ENCODE data around the gene DDX1. TPM values are rescaled to one million over a fixed set of nuclear protein-coding genes. Genes with fewer than 3 reads are reported as not detected.

The DDX1 gene
- total and polyA plus RNA-seq, 2 experiments from 2014 or later = 99.9 to 102 TPM

DNA sequence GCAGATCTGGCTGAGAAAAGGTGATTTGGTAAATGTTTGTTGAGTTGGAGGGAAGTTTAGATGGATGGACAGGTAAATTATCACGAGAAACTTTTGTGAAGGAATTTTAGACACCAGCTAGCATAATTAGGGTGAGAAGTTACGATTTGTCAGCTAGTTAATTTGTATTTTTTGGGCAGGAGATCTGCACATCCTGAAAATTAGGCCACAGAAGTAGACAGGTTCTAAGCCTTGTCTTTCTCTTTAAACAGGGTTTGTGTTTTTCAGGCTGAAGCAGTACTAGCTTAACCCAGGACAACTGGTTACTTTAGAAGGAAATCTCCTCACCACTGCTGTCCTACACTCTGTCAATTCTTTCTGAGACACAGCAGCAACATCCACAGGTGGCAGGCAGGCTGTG, 49.1 kb downstream of the DDX1 start:
- Histone ChIP-seq H3K36me3 (ENCODE audit: insufficient read depth) (no peaks in the 10 kb centered on the region), H3K4me3 (no peak overlapping the region), H3K4me1 (ENCODE audit: insufficient read depth) (no peaks in the 10 kb centered on the region), H2AFZ (no peak overlapping the region), H3K4me2 (no peak overlapping the region), H4K20me1 (replicated peaks; ENCODE audit: insufficient read depth) (no peaks in the 10 kb centered on the region; the same call in 1 of the 2 replicates), H3K27ac (ENCODE audit: low read depth) (no peak overlapping the region), H3K27me3 (ENCODE audit: insufficient read depth) (no peaks in the 10 kb centered on the region), H3K9me2 (ENCODE audit: insufficient read depth) (no peaks in the 10 kb centered on the region), H3F3A (replicated peaks; ENCODE audit: low read depth) (no peaks in the 10 kb centered on the region), H3K79me2 (replicated peaks; ENCODE audit: insufficient read depth) (no peaks in the 10 kb centered on the region)
- TF ChIP-seq NANOG (IDR thresholded peaks at IDR 0.05; ENCODE audit: borderline replicate concordance) = no peak
- TF ChIP-seq, protein P1, sequence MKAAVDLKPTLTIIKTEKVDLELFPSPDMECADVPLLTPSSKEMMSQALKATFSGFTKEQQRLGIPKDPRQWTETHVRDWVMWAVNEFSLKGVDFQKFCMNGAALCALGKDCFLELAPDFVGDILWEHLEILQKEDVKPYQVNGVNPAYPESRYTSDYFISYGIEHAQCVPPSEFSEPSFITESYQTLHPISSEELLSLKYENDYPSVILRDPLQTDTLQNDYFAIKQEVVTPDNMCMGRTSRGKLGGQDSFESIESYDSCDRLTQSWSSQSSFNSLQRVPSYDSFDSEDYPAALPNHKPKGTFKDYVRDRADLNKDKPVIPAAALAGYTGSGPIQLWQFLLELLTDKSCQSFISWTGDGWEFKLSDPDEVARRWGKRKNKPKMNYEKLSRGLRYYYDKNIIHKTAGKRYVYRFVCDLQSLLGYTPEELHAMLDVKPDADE (IDR thresholded peaks at IDR 0.05) = no peak
- no peak for TF ChIP-seq STAT1 (IDR thresholded peaks at IDR 0.05; ENCODE audit: unreplicated experiment)
- no peak for TF ChIP-seq JUNB (IDR thresholded peaks at IDR 0.05; ENCODE audit: unreplicated experiment)
- TF ChIP-seq, protein P2, sequence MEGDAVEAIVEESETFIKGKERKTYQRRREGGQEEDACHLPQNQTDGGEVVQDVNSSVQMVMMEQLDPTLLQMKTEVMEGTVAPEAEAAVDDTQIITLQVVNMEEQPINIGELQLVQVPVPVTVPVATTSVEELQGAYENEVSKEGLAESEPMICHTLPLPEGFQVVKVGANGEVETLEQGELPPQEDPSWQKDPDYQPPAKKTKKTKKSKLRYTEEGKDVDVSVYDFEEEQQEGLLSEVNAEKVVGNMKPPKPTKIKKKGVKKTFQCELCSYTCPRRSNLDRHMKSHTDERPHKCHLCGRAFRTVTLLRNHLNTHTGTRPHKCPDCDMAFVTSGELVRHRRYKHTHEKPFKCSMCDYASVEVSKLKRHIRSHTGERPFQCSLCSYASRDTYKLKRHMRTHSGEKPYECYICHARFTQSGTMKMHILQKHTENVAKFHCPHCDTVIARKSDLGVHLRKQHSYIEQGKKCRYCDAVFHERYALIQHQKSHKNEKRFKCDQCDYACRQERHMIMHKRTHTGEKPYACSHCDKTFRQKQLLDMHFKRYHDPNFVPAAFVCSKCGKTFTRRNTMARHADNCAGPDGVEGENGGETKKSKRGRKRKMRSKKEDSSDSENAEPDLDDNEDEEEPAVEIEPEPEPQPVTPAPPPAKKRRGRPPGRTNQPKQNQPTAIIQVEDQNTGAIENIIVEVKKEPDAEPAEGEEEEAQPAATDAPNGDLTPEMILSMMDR (conservative IDR thresholded peaks at IDR 0.05; ENCODE audit: low read depth in 2 of 2) = no peak
- no peak for TF ChIP-seq ZNF331 (CRISPR knock-in tag; IDR thresholded peaks at IDR 0.05; ENCODE audit: low read depth)
- no peak for TF ChIP-seq POLR2AphosphoS5 (IDR thresholded peaks at IDR 0.05; ENCODE audit: low read depth)
- DNase-seq (ENCODE audit: low spot score) (no peak), ATAC-seq (no peak)
- H3K4me1 Mint-ChIP-seq = peaks cover 8% of the 10 kb centered on the region
- no peaks in the 10 kb centered on the region for H3K27me3 Mint-ChIP-seq (ENCODE audit: insufficient read depth, low read depth, poor library complexity)
- peaks cover 32% of the 10 kb centered on the region for H3K36me3 Mint-ChIP-seq (ENCODE audit: low read depth)
- H3K27ac Mint-ChIP-seq = no peak overlapping the region
- H3K9me3 Mint-ChIP-seq = peaks cover 5% of the 10 kb centered on the region; the same call in 2 of the 3 replicates
- H3K4me3 Mint-ChIP-seq = no peak overlapping the region

DNA sequence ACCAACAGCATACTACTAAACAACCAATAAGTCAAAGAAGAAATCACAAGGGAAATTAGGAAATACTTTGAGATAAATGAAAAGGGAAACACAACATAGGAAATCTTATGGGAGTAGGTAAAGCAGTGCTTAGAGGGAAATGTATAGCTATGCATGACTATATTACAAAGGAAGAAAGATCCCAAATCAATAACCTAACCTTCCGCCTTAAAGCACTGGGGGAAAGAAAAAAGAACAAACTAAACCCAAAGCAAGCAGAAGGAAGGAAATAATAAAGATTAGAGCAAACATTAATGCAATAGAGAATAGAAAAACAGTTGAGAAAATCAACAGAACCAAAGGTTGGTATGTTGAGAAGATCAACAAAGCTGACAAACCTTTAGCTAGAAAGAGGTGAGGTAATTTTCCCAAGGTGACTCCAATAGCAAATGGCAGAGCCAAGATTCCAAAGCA, 49.9 kb downstream of the DDX1 start:
- Mint-ChIP-seq H3K4me1 (peaks cover 12% of the 10 kb centered on the region), H3K4me3 (no peak overlapping the region), H3K9me3 (peaks cover 5% of the 10 kb centered on the region; the same call in 2 of the 3 replicates), H3K27me3 (ENCODE audit: insufficient read depth, low read depth, poor library complexity) (no peaks in the 10 kb centered on the region), H3K36me3 (ENCODE audit: low read depth) (peaks cover 32% of the 10 kb centered on the region), H3K27ac (no peak overlapping the region)
- Histone ChIP-seq H3K9me2 (ENCODE audit: insufficient read depth) (no peaks in the 10 kb centered on the region), H3K4me2 (no peak overlapping the region), H3K27ac (ENCODE audit: low read depth) (no peak overlapping the region), H3K27me3 (ENCODE audit: insufficient read depth) (no peaks in the 10 kb centered on the region), H2AFZ (no peak overlapping the region), H3K4me3 (no peak overlapping the region), H3K4me1 (ENCODE audit: insufficient read depth) (no peaks in the 10 kb centered on the region), H3K79me2 (replicated peaks; ENCODE audit: insufficient read depth) (no peaks in the 10 kb centered on the region), H3K36me3 (ENCODE audit: insufficient read depth) (no peaks in the 10 kb centered on the region), H4K20me1 (replicated peaks; ENCODE audit: insufficient read depth) (no peaks in the 10 kb centered on the region; the same call in 1 of the 2 replicates), H3F3A (replicated peaks; ENCODE audit: low read depth) (no peaks in the 10 kb centered on the region)
- ATAC-seq (no peak), DNase-seq (ENCODE audit: low spot score) (no peak)
- TF ChIP-seq CREB1 (CRISPR knock-in tag; IDR thresholded peaks at IDR 0.05; ENCODE audit: low read depth) (no peak), ZNF114 (CRISPR knock-in tag; IDR thresholded peaks at IDR 0.05) (no peak), NANOG (IDR thresholded peaks at IDR 0.05; ENCODE audit: borderline replicate concordance) (no peak), STAT1 (IDR thresholded peaks at IDR 0.05; ENCODE audit: unreplicated experiment) (no peak), JUNB (IDR thresholded peaks at IDR 0.05; ENCODE audit: unreplicated experiment) (no peak)
- TF ChIP-seq, protein P2 (conservative IDR thresholded peaks at IDR 0.05; ENCODE audit: low read depth in 2 of 2) = no peak
- TF ChIP-seq, protein P3, sequence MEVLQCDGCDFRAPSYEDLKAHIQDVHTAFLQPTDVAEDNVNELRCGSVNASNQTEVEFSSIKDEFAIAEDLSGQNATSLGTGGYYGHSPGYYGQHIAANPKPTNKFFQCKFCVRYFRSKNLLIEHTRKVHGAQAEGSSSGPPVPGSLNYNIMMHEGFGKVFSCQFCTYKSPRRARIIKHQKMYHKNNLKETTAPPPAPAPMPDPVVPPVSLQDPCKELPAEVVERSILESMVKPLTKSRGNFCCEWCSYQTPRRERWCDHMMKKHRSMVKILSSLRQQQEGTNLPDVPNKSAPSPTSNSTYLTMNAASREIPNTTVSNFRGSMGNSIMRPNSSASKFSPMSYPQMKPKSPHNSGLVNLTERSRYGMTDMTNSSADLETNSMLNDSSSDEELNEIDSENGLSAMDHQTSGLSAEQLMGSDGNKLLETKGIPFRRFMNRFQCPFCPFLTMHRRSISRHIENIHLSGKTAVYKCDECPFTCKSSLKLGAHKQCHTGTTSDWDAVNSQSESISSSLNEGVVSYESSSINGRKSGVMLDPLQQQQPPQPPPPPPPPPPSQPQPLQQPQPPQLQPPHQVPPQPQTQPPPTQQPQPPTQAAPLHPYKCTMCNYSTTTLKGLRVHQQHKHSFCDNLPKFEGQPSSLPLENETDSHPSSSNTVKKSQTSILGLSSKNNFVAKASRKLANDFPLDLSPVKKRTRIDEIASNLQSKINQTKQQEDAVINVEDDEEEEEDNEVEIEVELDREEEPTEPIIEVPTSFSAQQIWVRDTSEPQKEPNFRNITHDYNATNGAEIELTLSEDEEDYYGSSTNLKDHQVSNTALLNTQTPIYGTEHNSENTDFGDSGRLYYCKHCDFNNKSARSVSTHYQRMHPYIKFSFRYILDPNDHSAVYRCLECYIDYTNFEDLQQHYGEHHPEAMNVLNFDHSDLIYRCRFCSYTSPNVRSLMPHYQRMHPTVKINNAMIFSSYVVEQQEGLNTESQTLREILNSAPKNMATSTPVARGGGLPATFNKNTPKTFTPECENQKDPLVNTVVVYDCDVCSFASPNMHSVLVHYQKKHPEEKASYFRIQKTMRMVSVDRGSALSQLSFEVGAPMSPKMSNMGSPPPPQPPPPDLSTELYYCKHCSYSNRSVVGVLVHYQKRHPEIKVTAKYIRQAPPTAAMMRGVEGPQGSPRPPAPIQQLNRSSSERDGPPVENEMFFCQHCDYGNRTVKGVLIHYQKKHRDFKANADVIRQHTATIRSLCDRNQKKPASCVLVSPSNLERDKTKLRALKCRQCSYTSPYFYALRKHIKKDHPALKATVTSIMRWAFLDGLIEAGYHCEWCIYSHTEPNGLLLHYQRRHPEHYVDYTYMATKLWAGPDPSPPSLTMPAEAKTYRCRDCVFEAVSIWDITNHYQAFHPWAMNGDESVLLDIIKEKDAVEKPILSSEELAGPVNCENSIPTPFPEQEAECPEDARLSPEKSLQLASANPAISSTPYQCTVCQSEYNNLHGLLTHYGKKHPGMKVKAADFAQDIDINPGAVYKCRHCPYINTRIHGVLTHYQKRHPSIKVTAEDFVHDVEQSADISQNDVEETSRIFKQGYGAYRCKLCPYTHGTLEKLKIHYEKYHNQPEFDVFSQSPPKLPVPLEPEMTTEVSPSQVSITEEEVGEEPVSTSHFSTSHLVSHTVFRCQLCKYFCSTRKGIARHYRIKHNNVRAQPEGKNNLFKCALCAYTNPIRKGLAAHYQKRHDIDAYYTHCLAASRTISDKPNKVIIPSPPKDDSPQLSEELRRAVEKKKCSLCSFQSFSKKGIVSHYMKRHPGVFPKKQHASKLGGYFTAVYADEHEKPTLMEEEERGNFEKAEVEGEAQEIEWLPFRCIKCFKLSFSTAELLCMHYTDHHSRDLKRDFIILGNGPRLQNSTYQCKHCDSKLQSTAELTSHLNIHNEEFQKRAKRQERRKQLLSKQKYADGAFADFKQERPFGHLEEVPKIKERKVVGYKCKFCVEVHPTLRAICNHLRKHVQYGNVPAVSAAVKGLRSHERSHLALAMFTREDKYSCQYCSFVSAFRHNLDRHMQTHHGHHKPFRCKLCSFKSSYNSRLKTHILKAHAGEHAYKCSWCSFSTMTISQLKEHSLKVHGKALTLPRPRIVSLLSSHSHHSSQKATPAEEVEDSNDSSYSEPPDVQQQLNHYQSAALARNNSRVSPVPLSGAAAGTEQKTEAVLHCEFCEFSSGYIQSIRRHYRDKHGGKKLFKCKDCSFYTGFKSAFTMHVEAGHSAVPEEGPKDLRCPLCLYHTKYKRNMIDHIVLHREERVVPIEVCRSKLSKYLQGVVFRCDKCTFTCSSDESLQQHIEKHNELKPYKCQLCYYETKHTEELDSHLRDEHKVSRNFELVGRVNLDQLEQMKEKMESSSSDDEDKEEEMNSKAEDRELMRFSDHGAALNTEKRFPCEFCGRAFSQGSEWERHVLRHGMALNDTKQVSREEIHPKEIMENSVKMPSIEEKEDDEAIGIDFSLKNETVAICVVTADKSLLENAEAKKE (CRISPR knock-in tag; IDR thresholded peaks at IDR 0.05) = no peak

Measured in GM23338 (cell line).